NCI-H146 (cell line): ENCODE measurements around the gene TNC.

Source experiments
- DNase-seq: peaks from one replicate; lab custom pipeline; 2025; lab: John Stamatoyannopoulos, UW

TNC gene

GRCh38 chr9:115046199-115046598 lies 71.8 kb downstream of the TNC start:
- DNase-seq = no peak

- no peak for DNase-seq
Observed at GRCh38 chr9:115043632-115044031, 74.3 kb downstream of the TNC start.

GRCh38 chr9:115042781-115043509 lies 75.0 kb downstream of the TNC start:
- no peak for DNase-seq

GRCh38 chr9:115039516-115040120 lies 78.3 kb downstream of the TNC start:
- no peak for DNase-seq

GRCh38 chr9:115038178-115038577 lies 79.8 kb downstream of the TNC start:
- no peak for DNase-seq

- DNase-seq = no peak
Observed at GRCh38 chr9:115036691-115037090, 81.3 kb downstream of the TNC start.

GRCh38 chr9:115035841-115036612 lies 81.9 kb downstream of the TNC start:
- DNase-seq = no peak

GRCh38 chr9:115034801-115035200 lies 83.2 kb downstream of the TNC start:
- DNase-seq = no peak

- no peak for DNase-seq
Observed at GRCh38 chr9:115033800-115034199, 84.2 kb downstream of the TNC start.

GRCh38 chr9:115032296-115032695 lies 85.7 kb downstream of the TNC start:
- no peak for DNase-seq

- DNase-seq = no peak
Observed at GRCh38 chr9:115030006-115030405, 88.0 kb downstream of the TNC start.

GRCh38 chr9:115025721-115026120 lies 92.2 kb downstream of the TNC start:
- no peak for DNase-seq

- DNase-seq = no peak
Observed at GRCh38 chr9:115024925-115025535, 92.9 kb downstream of the TNC start.

GRCh38 chr9:115022760-115023434 lies 95.1 kb downstream of the TNC start:
- no peak for DNase-seq

- no peak for DNase-seq
Observed at GRCh38 chr9:115018547-115019435, 99.2 kb downstream of the TNC start.

GRCh38 chr9:115016344-115016743 lies 101.6 kb downstream of the TNC start:
- DNase-seq = no peak

GRCh38 chr9:115015018-115015635 lies 102.8 kb downstream of the TNC start:
- peak; percentile 12 for DNase-seq

GRCh38 chr9:115014438-115014837 lies 103.5 kb downstream of the TNC start:
- no peak for DNase-seq

- DNase-seq = peak; percentile 58
Observed at GRCh38 chr9:115013998-115014397, 104.0 kb downstream of the TNC start.

- no peak for DNase-seq
Observed at GRCh38 chr9:115012486-115012885, 105.5 kb downstream of the TNC start.

GRCh38 chr9:115010874-115011273 lies 107.1 kb downstream of the TNC start:
- DNase-seq = no peak
